HG02870 (cell line): ENCODE results near the gene WNT5A.

Source experiments
- ATAC-seq: cut with Tn5 transposase; IDR thresholded peaks from one replicate; pipeline ENCODE4 v1.9.1; 2021; ENCODE audit warnings: mild to moderate bottlenecking, moderate library complexity; ENCODE audit not compliant: unreplicated experiment

The WNT5A gene

DNA sequence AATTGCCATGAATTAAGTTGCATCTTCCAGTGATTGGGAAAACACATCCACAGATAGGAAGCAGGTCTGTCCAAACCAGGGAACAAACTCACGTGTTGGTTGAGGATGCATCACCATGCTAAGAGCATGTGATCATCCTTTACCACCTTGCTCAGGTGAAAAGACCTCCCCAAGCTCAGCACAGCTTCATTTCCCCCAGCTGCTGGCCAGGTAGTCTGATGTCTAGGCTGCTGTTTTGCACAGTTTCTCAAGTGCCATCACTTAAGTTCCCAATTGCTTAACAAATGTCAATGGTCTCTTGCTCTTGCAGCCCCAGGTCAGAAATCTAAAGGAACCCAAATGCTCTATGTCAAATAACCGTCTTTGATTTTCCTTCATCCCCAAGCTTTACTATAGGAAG lies 34.2 kb downstream of the WNT5A start:
- no peak for ATAC-seq

DNA sequence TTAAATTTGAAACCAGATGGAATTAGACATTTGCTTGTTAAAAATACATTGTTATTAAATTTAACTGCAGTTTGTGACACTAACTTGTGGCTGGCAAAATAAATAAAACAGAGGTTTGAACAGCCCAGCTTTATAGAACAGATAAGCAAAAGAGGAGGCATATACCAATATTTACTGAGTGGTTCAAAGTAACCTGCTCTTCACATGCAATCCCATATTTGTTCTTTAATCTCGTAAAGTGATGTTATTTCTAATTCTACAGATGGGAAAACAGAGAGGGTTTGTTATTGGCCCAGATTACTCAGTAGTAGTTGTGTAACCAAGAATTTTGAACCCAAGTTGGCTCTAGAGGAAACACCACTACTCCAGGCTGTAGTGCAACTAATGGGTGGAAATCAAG lies 37.6 kb downstream of the WNT5A start:
- ATAC-seq: no peak

DNA sequence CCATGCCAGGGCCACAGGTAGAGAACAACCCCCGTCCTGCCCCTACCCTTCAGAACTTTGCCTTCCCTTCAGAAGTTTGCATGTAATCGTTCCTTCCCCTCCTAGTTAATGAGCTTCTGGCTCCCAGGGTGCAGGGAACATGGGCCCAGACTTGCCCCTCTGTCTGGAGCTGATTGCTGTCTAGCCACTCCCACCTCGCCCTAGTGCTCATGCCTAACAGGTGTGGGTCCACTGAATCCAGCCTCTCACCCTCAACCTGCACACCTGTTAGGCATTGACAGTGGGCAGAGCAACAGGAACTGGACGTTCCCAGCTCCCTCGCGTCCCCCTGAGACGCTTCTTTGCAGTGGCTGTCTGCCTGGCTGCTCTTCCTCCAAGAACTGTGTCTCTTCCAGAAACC lies 40.3 kb downstream of the WNT5A start:
- ATAC-seq: no peak

DNA sequence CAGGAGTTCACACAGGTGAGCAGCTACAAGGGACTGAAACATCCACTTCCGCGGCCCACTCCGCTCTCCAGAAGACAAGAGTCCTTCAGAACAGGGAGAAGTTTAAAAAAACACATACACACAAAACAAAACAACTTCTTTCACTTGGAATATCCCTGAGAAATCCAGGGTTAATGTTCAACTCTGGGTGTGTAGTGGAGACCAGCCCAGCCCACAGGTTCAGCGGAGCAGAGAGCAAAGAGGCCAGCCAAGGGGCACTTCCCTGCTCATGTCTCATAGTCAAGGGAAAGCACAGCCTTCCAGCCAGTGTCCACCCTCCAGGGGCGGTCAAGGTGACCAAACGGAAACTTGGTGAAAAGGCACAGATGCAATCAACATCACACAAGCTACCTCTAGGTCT lies 41.6 kb downstream of the WNT5A start:
- ATAC-seq: no peak

DNA sequence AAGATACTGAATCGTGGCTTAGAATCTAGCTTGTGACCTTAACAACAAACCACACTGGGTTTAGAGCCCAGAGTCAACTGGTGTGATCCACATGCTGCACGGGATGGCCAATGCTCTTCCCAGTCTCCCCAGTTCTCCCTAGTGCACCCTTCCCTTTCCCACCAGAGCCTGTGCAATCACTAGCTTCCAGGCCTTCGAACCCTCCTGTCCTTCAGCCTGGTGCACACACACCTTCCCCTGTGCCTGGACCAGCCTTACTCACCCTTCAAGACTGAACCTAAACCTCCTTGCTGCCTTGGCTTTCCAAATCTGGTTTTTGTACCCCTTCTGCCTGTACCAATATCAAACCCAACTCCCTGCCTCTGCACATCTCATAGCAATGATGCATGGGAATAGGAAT lies 43.8 kb downstream of the WNT5A start:
- ATAC-seq: no peak

DNA sequence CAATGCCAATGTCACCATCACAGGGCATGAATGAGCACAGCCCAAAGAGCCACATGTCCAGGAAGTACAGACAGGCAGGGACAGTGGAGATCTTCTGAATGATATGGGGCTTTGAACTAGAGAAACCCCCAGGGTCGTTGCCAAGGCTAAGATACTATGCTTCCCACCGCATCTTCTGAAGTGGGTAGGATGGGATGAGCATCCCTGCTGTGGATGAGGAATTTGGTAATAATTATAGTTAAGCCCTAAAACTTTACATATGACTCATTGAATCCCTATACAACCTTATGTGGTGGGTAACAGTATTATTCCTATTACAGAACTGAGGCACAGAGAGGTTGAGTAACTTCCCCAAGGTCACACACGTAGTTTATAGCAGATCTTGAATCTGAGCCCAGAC lies 44.2 kb downstream of the WNT5A start:
- no peak for ATAC-seq

DNA sequence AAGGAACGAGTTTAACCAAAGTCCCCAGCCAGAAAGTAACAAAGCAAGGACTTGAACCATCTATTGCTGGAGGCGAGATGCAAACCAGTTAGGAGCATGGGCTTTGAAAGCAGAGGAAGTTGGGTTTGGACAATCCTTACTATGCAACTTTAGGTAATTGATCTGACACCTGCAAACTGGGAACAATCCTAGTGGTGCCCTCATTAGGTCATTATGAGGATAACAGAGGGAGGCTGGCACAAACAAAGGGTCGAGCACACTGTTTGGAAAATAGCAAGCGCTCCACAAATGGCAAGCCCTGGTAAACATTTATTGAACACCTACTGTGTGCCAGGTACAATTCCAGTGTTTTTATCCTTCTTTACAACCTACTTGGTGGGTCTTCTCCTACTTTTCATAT lies 45.6 kb downstream of the WNT5A start:
- no peak for ATAC-seq

DNA sequence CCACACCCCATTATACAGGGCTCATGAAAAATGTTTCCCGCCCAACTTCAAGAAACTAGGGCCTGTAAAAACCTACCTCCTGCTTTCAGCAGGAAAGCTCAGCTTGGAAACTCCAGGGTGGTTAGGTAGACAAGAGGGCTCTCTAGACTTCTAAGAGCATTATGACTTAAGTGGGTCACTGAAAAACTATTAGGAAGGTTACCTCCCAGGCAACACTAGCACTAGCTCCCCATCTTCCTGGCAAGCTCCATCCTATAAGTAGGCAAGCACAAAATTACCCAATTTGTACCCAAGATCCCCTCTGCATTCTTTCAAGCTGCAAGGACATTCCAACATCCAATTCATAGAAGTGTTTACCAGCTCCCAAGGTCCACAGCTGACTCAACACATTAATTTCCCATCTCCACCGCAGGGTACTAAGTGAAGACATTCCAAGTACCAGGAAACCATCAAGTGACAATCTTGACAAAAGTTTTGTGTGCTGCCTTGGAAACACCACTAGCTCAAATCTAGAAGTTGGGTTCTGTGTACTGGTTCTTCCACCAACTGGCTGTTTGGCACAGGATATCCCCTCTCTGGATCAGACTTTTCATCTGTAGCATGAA lies 46.9 kb downstream of the WNT5A start:
- ATAC-seq: no peak

DNA sequence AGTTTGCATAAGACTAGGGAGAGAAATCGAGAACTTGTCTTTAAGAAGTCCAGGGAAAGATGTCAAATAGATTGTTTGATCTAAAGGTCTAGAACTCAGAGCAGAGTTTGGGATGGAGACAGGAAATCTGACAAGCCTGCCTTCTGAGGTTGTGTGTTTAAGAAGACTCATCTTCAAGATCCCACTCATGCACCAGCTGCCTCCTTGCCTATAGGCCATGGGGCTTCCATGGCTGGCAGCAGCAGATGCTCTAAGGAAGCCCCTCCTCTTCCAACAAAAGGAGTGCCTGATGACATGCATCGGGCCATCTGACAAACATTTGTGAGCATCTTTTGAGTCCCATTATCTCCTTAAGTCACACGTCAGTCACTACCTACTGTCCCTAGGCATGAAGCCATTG lies 47.4 kb downstream of the WNT5A start:
- ATAC-seq: no peak

DNA sequence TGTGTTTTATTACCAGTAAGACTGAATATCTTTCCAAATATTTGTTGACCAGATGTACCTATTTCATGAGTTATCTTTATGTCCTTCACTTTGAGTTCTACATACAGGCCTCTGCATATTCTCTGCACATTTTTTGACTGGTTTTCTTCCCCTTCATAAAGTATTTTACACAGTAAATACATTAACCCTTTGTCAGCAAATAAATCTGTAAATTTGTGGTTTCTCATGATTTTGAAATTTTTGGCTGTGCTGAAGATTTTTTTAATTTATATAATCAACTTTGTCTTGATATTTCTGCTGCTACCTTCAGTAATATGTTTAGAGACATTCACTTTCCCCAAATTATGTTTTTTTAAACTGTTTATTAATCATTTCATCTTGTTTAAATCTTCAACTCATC lies 50.5 kb downstream of the WNT5A start:
- no peak for ATAC-seq

DNA sequence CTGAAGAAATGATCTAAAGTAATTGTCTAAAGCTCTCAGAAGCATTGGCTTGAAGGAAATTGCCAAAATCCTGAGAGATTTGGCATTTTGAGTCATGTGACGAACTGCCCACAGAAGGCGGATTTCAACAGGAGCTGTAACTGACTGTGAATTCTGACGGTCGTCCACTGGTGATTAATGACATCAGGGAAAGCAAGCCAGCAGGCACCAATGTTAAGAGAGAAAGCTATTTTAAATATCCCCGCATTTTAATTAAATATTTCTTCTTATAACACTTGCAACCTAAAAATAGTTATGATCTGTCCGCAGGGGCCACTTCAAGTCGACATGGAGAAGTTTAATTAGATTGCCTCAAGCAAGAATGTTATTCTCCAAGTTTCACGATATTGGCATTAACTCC lies 51.6 kb downstream of the WNT5A start:
- no peak for ATAC-seq

DNA sequence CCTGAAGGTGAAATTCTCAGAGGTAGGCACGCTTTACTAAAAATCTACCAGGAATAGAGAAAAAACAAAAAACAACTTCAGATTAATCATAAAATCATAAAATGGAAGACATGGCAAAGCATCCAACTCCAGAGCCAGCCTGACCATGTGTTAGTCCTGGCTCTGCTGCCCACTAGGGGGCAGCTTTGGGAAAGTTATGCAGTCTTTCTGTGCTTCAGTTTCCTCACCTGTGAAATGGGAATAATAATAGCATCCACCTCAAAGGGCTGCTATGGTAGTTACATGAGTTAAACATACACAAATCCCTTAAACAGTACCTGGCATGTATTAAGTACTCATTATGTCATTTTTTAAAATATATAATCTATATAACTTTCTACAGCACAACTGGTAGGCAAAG lies 52.3 kb downstream of the WNT5A start:
- no peak for ATAC-seq

DNA sequence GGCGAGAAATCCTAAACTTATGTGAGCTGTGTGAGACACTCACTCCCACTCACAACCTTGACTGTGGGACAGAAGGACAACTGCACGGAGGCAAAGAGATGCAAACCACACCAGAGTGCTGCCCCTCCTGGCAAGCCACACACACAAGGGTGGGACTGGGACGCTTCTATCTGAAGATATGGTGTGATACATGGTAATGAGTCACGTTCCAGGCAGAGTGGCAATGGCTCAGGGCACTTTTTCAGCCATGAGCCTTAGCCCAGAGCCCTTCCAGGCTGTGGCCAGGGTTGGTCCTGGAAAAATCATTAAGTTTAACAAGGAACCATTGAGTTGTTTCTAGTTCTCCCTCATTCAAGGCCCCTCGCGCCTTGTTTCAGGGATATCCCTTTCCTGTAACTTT lies 56.1 kb downstream of the WNT5A start:
- no peak for ATAC-seq

DNA sequence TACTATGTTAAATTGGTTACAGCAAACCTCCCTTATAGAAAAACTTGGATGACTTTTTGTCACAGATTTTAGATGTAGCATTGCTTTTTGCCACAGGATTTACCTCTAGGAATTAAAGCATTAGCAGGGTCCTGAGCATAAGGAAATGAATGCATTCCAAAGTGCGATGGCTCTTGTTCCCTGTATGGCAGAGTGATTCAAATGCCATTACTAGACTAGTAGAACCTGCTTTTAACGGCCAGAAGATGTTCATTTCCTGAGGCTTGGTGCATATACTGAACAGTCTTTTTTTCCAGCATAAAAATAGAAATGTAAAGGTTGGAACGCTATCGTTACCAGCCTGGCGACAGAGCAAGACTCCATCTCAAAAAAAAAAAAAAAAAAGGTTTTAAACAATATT lies 59.4 kb downstream of the WNT5A start:
- no peak for ATAC-seq

DNA sequence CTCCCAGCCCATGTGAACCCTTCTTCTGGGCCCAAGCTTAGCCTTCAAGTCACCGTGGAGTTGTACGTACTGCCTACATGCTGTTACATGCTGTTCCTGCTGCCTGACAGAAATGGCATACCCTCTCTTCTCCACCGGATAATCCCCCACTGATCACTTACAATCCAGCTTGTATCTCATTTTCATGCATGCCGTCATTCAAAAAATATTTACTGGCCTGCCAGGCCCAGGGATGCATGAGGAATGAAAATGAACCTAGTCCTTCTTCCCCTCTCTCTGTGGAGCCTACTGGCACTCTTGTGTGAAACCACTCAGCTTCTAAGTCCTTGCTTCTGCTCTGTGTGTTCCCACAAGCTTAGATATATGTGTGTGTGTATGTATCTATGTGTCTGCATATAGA lies 60.6 kb downstream of the WNT5A start:
- no peak for ATAC-seq

DNA sequence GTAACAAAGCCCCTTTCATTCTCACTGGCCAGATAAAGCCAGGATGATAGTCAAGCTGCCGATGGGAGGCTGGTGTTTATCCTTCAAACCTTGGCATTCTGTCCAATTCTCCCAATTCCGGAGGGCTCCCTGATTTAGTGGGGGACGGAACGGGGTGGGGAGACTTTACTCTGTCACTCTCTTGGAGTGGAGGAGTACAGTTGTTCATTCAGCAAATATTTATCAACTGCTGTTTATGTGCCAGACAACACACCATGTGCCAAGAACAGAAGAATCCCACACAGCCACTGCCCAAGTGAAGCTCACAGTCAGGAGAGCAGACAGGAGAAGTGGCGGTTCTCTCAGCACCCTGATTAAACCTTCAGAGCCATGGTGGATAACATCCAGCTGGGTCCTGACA lies 63.3 kb downstream of the WNT5A start:
- no peak for ATAC-seq

DNA sequence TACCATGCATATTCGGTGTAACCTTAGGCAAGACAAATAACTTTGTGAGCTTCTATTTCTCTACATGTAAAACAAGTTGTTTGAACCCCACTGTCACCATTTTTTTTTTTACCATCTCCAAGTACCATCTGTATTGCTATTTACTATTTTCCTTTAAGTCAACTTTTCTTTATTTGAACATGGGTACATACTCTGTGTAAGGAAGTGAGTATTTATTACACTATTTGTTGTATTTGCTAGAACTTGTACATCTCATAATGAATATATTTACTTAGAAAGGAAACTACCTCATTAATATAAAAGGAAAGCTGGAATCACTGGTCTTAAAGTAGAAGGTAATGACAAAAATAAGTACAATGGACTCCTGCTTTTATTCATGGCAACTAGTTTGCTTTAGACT lies 69.9 kb downstream of the WNT5A start:
- no peak for ATAC-seq

DNA sequence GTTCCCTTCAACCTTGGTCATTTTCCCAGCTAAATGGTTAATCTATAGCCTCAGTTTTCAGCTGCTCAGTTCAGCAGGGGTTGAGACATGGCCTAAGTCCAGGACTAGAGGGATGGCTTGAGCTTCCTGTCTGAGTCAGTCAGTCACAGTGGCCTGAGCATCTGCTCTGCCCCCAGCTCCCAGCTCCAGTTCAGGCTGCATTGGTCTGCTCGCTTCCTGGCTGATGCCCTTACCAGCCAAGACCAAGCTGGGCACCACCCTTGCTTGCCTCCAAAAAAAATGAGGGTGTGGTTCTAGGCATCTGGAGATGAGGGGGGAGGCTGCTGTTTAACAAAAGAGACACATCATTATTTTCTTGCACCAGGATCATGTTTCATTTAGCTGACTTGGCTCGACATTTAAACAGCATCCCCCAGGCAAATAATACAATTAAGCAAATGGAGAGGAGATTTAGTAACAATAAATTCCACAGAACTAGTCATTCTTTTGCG lies 70.7 kb downstream of the WNT5A start:
- no peak for ATAC-seq
